Lower leg skin (tissue), 3 donors: ENCODE results near the gene ZMYM4.

Source experiments
- POLR2A ChIP-seq, 2 donors: fragments of 450-650 bp; IDR thresholded peaks; one replicate each; pipeline ENCODE4 v1.6.1; 2016 to 2017; ENCODE audit warnings: antibody characterized with exemption in 2 of 2, mild to moderate bottlenecking in 1 of 2, moderate library complexity in 1 of 2
- TF ChIP-seq, protein P1 (sequence below), 3 donors: fragments of 450-650 bp; IDR thresholded peaks; one replicate each; pipeline ENCODE4 v1.5.1; 2016; ENCODE audit warnings: antibody characterized with exemption in 3 of 3, mild to moderate bottlenecking in 3 of 3, moderate library complexity in 2 of 3

DNA sequence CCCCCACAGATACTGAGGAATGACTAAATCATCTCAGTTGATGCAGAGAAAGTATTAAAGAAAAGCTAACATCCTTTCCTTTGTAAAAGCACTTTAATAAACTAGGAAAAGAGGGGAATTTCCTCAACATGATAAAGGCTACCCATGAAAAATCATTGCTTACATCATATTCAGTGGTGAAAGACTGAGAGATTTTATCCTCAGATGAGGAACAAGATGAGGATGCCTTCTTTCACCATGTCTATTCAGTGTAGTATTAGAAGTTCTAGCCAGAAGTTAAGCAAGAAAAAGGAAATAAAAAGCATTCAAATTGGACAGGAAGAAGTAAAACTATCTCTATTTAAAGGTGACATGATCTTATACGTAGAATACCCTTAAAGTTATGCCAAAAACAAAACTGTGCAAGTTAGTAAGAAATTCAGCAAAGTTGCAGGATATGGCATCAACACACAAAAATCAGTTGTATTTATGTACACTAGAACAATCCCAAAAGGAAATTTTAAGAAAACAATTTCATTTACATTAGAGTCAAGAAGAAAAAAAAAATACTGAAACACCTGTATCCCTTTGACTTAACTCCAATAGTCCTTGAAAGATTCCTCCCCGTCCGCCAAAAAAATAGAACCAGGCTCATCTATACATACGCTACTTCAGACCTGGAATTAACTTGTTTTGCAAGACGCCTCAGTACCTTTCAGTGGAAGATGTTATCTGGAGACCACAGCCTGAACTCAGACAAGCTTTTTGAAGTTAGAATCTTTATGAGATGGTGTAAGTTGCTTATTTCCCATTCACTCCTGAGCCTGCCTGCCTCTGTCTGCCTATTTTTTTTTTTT lies 17.5 kb downstream of the ZMYM4 start:
- TF ChIP-seq, protein P1, sequence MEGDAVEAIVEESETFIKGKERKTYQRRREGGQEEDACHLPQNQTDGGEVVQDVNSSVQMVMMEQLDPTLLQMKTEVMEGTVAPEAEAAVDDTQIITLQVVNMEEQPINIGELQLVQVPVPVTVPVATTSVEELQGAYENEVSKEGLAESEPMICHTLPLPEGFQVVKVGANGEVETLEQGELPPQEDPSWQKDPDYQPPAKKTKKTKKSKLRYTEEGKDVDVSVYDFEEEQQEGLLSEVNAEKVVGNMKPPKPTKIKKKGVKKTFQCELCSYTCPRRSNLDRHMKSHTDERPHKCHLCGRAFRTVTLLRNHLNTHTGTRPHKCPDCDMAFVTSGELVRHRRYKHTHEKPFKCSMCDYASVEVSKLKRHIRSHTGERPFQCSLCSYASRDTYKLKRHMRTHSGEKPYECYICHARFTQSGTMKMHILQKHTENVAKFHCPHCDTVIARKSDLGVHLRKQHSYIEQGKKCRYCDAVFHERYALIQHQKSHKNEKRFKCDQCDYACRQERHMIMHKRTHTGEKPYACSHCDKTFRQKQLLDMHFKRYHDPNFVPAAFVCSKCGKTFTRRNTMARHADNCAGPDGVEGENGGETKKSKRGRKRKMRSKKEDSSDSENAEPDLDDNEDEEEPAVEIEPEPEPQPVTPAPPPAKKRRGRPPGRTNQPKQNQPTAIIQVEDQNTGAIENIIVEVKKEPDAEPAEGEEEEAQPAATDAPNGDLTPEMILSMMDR (IDR thresholded peaks at IDR 0.05), result no peak
- no peak for TF ChIP-seq POLR2A (IDR thresholded peaks at IDR 0.05)
